KG1 (cell line): Measurements from ENCODE around the gene MNAT1.

Experiments
- DNase-seq: peaks from one replicate; lab custom pipeline; 2025; lab: John Stamatoyannopoulos, UW

Gene MNAT1

DNA sequence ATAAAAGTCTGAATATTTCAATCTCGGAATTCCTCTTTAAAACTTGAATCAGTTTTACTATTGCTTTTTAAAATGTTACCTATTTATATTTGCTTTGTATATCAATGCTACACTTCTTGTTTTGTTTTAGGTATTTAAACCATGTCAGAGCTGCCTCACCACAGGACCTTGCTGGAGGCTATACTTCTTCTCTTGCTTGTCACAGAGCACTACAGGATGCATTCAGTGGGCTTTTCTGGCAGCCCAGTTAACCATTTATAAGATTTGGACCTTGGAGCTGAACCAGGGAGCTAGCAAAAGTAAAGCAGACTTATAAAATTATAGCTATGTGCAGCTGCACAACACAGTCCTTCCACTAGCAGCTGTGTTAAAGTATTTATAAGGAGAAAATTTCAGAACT is 233.5 kb downstream of the MNAT1 start:
- no peak for DNase-seq

DNA sequence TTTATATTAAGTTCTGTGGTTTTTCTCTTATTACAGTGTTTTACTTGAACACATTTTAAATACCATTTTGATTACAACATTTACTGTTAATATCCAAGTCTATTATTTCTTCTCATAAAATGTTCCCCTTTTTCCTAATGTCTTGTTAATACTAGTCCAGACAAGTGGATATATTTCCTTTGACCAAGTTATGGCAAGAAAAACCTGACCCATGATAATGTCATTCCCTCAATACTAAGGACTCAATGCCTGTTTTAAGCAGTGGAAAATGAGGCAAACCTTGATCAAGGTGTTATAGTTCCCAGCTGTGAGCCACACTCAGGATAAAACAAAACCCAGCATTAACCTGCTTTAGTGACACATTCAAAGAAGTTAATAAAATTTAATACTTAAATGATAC is 234.1 kb downstream of the MNAT1 start:
- no peak for DNase-seq

DNA sequence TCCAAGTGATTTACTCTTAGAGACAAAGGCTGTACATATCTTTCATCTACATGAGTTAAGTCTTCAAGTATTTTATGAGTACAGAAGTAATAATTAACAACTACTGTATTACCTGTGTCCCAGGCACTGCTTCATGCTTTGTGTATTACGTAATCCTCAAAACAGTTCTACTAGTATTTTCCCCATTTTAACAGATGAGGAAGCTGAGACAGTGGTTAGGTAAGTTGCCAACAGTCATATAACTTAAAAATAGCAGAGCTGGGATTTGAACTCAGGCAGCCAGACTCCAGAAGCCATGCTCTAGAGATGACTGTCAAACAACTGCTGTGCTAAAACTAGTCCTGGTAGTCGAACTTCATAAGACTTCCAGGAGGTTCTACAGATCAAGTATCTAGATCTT is 235.6 kb downstream of the MNAT1 start:
- DNase-seq = no peak

DNA sequence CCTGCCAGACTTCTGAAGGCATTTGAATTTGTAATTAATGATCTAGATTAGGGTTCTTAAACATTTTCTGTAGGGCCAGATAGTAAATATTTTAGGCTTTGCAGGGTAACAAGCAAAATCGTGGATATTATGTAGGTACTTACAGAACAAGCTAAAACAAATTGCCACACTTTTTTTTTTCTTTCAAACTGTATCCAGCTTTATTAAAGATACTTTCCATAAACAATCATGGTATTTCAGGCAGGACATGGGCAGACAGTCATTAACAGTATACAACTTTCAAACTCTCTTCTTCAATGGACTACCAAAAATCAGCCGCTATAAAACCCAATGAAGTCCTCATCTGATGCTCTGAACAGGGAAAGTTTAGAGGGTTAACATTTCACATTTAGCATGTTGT is 236.7 kb downstream of the MNAT1 start:
- no peak for DNase-seq

DNA sequence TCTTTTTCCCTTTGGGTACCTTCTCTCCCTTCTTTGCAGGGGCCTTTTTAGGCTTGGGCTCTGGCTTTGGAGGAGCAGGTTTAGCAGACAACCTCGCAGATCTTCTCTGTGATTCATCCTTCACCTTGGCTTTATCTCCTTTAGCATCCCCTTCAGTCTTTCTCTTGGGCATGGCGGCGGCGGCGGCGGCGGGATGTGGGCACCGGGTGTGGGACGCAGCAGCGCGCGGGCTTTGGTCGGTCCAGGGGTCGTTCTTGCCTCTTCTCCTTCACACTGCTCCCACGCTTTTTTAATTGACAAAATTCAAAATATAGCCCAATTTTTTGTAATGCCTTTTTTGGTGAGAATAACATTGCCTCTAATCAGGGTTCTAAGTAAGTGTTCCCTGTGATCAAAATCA is 237.7 kb downstream of the MNAT1 start:
- no peak for DNase-seq

DNA sequence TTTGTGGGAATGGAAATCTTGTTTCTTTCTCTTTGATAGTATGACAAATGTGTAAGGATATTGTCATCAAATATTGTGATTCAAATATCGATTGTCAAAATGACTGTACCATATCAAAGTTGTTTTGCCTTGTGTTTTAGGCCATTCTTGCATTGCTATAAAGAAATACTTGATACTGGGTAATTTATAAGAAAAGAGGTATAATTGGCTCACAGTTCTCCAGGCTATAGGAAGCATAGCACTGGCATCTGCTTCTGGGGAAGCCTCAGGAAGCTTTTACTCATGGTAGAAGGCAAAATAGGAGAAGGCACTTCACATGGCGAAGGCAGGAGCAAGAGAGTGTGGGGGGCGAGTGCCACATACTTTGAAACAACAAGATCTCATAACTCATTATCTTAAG is 238.5 kb downstream of the MNAT1 start:
- no peak for DNase-seq

DNA sequence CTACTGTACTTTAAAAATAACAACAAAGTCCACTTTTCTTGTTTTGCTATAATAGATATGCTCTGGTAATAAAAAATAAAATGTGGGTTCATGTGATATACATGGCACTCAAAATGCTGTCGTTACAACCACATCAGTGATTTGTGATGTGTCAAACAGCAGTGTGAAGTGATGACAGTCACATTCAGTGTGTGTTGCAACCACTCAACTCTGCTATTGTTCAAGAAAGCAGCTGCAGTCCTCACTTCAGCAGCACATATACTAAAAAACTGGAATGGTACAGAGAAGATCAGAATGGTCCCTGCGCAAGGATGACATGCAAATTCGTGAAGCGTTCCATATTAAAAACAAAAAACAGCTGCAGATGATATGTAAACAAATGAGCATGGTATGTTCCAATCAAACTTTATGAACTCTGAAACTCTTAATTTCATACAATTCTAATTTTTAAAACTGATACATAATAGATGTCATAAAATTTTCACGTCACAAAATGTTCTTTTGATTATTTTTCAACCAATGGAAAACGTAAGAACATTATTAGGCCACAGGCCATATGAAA is 239.6 kb downstream of the MNAT1 start:
- no peak for DNase-seq

DNA sequence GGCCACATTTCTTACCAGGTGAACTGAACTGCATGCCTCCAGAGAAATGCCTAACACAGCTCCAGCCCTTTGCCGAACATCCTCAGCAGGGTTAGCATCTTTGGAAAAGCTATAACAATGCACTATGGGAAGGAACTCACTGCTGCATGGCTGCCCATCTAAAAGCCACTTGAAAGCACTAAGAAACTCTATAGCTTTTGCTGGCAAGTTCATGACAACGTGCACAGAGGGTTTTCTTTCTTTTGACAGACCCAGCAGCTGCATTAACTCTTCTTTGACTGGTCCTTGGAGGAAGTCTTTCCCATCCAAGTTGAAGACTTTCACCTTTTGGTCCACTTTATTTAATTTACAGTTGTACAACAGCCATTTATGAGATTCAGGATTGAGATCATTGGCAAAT is 241.0 kb downstream of the MNAT1 start:
- DNase-seq = no peak

DNA sequence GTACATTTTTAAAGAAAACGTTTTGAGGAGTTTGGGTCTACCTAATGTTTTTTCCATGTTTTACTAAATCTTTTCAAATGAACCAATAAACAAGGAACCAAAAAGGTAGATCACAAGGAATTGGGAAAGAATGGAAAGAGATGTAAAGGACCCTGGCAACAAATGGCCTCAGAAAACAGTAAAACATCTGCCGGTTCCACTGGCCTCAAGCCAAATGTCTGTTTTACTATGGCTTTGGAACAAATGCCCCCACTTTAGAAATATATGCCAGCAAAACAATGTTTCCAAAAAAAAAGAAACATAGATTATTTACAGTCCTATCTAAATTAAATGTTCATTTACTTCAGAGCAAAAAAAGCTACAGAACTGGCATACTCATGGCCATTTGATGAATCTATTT is 243.3 kb downstream of the MNAT1 start:
- DNase-seq = no peak

DNA sequence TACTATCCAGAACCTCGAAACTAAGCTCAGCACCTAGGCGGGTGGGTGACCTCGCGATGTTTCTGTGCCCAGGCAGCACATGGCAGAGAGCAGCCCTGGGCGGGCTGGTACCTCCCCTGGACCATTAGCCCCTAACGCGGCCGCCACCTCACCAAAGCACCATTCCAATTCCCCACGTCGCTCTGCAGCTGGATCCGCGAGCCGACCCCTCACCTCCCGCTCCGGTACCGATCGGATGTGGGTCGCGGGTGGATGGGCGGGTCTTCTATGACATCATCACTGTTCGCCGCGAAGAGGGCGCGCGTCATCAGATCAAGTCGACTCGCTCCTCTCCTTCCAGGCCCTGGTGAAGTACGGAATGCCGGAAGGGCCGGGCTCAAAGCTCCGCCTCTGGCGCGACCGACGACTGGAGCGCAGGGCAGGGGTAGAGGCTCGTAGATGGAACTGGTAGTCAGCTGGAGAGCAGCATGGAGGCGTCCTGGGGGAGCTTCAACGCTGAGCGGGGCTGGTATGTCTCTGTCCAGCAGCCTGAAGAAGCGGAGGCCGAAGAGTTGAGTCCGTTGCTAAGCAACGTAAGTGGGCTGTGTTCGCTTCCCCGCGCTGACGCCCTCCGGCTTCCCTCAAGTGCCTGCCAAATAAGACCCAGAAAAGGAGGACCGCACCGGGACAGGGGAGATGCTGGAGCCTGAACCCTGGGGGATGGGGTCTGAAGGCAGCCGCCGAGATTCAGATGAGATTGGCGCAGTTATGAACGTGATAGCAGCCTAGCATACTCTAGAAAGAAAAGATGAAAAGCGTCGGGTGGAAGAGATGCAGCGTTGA is 246.5 kb downstream of the MNAT1 start, which contains the start of the genes SLC38A6 and TRMT5:
TSS of gene SLC38A6 (plus strand) at position 435 of the 822 bp plus-strand sequence. CDS start at position 468, 33 bp downstream.
TSS of gene TRMT5 (minus strand) at position 269 of the 822 bp plus-strand sequence. CDS start at position 163, 106 bp downstream.
- DNase-seq = peak; percentile 75

DNA sequence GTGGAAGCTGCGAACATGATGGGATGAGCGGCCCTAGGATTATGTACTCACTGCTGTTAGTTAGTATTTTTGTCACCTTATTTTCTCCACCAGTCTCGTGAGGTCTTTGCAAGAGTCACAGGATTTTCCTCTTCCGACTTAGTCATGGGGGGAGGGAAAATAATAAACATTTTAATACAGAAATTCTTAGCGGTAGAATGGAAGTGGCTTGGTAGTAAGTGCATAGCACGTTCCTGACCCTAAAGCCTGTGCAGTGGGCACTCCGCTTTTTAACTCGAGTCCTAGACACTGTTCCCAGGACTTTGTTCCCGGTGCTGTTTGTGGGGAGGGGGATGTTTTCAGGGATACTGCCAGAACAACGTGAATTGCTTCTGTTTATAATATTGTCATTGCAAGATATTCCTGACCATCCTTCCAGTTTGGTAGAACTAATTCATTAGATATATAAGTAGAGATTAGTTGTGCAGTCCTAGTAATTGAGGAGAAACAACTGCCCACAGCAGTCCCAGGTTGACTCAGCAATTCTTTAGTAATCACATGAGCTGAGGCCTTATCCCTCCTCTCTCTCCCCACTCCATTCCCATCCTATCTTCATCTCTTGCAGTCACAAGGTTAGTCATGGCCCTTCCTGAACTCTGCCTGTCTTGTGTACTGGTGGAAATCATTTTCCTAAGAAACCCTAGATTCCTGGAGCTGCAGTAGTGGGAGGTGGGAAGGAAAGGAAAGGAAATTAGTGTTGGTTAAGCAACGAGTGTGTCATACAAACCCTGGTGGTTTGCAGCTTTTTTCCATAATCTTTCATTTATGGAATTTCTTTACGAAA is 247.3 kb downstream of the MNAT1 start:
- no peak for DNase-seq

DNA sequence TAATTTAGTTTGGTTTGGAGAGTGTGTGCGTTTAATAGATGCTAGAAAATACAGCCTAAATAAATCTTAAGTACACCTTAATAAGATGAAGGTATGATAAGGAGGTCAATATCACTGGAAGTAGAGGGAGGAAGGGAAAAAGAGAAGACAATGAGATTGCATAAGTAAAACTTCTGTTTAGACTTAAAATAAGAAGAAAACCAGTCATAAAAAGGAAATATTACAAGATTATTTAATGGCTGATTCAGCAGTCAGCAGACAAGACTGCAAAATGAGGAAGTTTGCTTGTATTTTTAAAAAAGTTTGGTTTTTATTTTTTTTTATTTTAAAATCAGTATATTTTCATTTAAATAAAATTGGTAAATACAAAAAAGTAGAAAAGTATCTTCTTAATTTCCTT is 249.6 kb downstream of the MNAT1 start:
- DNase-seq = no peak

DNA sequence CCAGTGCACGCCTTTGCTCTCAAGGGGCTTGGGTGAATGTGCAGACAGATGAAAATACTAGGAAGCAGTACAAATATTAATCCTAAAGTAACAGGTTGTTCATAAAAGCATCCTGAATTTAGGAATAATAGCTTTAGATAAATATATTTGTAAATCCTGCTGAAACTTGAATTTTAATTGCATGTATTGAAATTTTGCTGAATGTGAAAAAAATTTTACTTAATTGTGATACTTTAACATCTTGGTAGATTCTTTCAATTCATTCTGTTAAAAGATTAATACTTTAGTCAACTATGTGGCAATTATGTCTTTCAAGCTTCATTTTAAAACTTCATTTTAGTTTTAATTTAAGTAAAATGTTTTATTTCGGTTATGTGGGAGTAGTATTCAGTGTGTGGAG is 251.9 kb downstream of the MNAT1 start:
- no peak for DNase-seq

DNA sequence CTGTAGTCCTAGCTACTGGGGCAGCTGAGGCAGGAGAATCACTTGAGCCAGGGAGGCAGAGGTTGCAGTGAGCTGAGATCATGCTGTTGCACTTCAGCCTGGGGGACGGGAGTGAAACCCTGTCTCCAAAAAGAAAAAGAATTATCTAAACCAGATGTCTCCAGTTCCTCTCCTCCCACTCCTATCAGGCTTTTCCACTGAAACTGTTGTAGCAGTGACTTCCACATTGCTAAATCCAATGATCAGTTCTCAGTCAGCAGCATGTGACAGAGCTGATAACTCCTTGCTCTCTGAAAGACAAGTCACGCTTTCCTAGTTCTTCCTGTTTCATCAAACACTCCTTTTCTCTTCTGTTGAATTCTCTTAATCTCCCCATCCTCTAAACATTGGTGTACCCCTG is 255.0 kb downstream of the MNAT1 start:
- no peak for DNase-seq

DNA sequence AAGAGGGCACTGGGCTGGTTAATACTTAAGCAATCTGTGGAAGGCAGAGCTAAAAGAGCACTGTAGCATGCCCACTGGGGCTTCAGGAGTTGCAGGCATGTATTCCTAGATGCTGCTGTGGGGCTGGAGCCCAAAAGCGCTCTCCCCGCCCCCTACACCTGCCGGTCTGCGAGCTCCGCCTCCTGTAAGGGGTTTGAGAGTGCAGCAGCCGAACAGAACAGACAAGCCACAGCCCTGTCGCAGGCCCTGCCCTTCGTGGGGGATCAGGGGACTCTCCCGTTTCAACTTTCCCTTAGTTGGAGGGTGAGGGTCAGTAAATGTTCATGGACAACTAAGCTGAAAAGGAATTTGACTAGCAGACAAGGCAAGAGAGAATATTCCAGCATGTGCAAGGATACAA is 264.1 kb downstream of the MNAT1 start:
- no peak for DNase-seq

DNA sequence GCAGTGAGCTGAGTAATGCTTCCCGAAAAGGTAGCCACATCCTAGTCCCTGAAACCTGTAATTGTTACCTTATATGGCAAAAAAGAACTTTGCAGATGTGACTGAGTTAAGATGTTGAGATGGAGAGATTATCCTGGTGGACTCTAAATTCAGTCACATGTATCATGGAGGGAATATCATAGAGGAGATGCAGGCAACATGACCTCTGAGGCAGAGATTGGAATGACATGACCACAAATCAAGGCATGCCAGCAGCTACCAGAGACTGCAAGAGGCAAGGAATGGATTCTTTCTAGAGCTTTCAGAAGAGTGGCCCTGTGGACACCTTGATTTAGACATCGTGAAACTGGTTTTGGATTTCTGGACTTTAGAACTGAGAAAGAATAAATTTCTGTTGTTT is 265.0 kb downstream of the MNAT1 start:
- no peak for DNase-seq

DNA sequence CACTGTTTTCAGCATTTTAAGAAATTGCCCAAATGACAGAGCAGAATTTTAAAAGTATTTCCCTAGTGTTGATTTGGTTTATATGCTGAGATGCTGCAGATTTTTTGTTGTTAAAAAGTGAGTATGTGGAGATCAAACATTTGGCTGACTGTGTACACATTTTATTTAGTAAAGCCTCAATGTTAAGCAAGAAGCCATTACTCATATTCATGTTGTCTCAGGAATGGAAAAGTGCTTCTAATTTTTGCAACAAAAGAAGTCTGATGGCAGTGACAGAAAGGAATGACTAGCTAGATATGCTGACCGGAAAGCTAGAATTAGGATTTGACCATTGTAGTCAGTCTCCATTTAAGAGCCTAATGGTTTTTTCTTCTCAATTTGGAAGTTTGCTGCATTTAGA is 269.0 kb downstream of the MNAT1 start:
- DNase-seq = no peak

DNA sequence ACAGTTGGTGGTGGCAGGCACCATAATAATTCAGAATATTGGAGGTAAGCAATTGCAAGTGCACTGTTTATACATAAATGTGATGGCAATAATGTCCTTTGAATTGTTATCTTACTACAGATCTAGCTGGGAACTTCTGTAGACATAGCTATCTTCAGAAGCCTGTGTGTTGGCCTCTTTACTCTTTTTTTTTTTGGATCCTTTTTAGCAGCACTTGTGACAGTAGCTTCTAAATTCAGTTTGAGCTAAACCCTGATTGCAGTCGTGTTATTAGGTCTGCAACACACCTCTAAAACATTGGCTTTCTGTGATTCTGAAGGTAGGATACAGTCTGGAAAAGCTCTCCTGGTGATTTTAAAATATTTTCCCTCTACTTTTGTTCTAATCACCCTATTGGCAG is 285.0 kb downstream of the MNAT1 start:
- DNase-seq = no peak
